Superior temporal gyrus (tissue), 1 donor: ENCODE measurements around the gene ANGPTL7.
A peak's percentile ranks its signal among the peaks of the same experiment; 100 is the strongest.
"Not testable (repeated sequence)": the region's sequence is repeated elsewhere in the genome, so short reads cannot be mapped to it uniquely, and the experiment has no call there.

Source experiments
- DNase-seq: peaks from one replicate; pipeline ENCODE4 v3.0.0-alpha.2; 2016; ENCODE audit errors: extremely low spot score

ANGPTL7 gene

DNA sequence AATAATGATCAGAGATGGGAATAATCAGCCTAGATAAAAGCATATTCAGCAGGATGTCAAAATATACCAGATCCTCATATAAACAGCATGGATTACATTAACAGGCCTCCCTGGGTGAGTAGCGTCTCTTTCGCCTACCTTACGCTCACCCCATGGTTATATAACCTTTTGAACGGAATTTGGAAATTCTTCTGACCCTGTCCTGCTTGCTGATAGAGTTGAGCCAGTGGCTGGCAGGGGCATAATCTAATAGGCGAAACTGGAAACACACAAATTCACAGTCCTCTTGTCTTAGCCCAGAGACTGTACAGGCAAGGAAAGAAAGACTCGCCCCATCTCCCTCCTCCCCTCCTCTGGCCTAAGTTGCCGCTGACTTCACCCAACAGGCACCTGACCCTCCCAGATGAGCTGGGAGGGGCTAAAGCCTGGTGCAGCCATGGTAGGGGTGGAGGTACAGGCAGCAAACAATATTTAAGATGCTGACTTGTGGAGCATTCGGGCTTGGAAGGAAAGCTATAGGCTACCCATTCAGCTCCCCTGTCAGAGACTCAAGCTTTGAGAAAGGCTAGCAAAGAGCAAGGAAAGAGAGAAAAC lies at the start of gene ANGPTL7:
ANGPTL7 (plus strand) TSS at position 498 of the 594 bp plus-strand sequence. CDS start 225 bp downstream, outside the sequence.
- no peak for DNase-seq

DNA sequence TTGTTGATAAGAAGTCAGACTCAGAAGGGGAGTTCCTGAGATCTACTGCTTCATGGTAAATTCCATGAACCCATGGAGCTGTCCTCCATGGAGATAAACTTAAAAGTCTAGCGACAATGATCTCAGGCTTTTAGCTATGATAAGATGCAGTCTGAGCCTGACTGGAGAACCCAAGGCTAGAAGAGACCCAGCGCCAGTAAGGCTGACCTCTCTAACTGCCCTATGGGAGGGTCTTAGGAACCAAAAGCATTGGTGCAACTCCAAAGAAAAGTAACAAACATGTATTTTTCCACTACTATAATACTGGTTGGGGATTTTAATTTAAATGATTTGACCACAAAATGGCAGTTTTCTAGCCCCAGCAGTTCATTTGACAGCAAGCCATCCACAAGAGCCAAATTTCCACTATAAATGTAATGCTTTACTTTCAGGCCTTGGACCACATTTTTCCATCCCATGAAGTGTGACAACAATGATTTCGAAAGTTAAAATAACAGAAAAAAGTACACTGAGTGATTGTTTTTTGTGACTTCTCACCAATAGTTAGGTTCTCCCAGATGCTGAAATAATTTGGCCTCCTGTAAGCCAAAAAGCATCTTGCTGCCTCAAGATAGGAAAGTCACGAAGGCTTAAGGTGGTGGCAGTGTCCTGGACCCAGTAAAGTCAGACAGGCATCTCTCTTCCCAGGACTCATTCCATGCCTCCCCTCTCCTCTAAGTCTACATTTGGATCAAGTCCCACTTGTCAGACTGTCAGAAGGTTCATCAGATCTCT lies 46.4 kb upstream of the ANGPTL7 start:
- DNase-seq: no peak

DNA sequence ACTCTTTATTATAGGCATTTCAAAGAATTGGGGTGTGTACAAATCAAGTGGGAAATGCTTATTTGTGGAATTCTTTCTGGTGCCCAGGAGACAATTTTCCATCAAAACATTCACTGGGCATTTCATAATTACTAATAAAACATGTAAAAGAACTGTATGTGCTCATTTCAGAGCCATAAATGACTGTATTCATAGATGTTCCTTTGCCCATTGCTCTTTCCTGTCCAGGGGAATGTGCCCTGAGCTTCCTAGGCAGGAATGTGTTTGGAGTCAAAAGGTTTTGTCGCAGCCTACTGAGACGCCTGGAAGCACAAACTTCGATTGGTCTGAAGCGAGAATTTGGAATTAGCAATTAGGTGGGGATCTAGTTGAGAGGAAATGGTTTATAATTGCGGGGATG lies 45.8 kb upstream of the ANGPTL7 start:
- no peak for DNase-seq

DNA sequence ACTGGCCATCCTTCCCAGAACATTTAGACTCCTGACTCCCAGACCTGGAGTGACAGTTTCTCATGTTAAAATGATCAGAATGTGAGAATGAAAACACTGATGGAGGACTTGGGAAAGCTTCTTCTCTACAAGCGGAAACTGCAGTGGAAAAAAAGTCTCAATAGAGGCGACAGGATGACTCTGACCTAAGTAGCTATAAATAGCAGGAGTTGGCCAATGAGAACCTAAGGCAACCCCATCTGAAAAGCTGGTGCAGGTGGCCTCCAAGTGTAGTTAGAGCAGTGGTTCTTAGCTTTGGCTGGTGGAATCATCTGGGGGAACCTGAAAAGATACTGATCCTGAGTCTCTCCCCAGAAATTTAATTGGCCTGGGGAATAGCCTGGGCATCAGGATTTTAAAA lies 45.2 kb upstream of the ANGPTL7 start:
- no peak for DNase-seq

DNA sequence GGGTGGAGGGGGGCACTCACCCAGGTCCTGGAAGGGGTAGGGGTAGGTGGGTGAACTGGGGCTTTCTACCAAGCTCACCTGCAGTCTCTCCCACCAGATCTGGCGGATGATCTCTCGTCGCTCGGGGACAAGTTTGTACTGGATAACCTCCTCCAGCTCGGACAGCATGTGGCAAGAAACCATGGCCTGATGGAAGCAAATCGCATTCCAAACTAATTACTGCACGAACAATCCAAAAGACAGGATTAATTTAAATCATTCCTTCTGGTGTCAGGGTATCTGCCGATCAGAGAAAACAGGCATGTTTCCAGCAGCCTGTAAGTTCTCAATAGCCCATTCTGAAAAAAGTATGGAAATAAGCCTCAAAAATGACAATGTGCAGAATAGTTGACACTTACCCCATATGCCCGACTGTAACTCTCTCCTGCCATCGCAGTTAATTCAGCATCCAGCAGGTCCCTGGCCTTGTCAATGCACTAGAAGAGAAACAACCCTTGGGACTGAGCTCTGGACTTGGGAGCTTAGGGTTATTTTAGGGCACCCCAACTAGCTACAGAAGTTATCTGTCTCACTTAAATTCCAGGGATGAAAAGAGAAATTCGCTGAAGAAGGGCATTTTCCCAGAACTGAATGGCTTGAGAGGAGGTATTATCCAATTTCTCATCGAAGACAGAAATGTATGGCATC lies 44.4 kb upstream of the ANGPTL7 start:
- DNase-seq: no peak

GRCh38 chr1:11145741-11146140 lies 43.4 kb upstream of the ANGPTL7 start:
- DNase-seq: no peak

GRCh38 chr1:11147197-11147770 lies 41.9 kb upstream of the ANGPTL7 start:
- no peak for DNase-seq

GRCh38 chr1:11150326-11150725 lies 38.8 kb upstream of the ANGPTL7 start:
- DNase-seq: no peak

DNA sequence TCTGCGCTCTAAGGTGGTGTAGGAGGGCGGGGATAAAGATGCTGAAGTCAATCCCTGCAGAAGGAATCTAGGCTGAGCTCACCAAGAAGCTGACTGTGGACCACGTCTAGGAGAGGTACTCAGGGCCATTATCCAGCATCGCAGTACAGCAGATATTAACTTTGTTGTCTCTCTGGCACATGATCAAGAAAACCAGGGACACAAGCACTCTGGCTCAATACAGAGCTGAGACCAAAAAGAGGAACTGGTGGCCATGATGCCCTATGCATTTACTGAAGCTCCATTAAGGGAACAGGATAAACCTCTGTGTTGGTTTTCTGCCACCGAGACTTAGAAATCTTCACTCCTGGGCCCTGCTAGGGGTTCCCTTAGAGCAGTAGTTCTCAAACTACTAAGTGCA lies 38.0 kb upstream of the ANGPTL7 start:
- no peak for DNase-seq

DNA sequence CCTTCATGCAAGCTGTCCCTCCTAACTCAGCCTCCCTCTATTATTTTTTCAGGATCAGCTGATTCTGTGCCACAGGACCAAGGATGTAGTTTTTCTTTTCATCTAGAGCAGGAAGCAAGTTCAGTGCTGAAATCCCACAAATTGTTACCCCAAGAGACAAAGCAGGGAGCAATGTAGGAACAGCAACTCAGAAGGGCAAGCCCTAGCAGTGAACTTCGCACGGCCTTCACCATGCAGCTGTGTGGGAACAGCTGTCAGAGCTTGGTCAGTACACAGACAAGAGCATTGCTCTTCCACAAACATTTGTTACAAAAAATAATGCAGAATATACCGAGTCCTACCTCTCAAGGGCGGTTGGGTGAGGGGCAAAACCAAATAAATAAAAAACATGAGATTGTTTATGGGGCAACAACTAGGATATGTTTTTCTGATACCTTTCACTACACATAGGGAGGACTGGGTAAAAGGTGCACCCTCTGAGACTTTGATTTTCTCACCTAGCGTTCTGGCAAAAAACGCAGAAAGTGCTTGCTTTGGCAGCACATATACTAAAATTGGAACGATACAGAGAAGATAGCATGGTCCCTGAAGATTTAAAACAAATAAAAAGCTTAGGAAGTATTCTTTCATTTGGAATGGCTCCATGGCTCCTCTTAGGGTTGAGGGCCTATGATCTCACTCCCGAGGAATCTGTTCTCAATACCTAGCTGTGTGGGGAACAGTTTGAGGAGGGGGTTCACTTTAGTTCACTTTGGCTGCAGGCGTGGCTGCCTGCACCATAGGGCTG lies 37.1 kb upstream of the ANGPTL7 start:
- DNase-seq: no peak

DNA sequence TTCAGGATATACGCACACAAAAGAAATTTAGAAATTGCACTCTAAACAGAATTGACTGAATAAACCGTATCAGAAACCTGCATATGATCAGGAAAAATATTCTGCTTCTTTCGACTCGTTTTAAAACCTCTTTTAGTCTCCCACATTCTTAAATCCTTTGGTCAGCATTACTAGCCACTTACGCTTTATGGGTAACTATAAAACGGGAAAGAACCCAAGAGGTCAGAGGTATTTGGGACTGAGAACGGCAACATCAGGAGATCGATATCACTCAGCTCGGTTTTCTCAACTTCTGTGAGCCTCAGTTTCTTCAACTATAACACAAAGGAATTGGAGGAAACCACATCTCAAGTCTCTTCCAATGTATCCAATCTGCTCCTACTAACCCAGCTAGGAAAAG lies 36.4 kb upstream of the ANGPTL7 start:
- DNase-seq: no peak

- DNase-seq: no peak
Measured at GRCh38 chr1:11153184-11153583, 36.0 kb upstream of the ANGPTL7 start.

DNA sequence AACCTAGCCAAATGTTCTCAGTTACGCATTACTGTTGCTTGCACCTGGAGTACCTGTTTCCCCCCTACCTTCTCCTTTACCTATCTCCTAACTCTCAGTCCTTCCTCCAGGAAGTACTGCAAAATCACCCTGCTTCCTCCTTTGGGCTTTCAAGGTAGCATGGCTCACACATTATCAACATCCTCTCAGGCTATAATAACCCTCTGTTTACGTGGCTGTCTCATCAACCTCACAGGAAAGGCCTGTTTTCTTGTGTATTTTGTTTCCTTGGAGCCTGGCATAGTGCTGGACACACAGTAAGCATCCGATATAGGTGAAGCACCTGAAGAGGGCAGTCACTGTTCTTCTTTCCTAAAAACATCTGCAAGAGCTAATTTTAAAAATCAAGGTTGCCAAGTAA lies 32.7 kb upstream of the ANGPTL7 start:
- no peak for DNase-seq

- no peak for DNase-seq
Measured at GRCh38 chr1:11156963-11157362, 32.2 kb upstream of the ANGPTL7 start.

DNA sequence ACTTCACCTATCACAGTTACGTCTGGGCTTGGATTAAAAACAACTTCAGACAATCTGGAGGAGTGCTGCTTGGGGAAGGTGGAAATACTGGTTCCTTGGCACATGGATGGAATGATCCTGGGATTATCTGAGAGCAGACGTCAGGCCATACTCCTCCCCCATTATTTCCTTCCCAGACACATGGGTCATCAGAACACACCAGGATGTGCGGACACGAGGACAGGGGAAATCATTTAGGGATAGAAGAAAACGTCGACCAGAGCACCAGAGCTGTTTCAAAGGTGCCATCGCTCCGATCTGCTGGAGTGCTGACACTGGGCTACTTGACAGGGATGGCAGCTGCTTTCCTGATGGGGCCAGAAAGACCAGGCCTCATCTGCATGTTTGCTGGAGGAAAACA lies 31.8 kb upstream of the ANGPTL7 start:
- DNase-seq: no peak

DNA sequence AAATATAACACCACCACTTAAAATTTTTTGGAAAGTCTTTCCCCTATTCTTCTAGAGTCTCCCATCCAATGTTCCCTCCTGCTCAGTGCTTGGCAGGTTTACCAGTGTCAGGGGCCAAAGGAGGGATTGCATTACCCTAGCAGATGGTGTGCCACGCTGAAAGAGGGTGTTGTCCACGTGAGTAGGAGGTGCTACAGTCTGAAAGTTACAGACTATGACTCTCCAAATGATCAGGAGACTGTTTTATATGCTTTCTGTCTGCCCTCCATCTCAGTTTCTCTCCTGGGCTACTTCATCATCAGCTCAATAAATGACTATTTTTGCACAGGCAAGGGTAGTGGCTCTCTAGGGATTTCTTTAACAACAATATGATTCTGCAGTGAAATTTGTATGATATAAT lies 31.3 kb upstream of the ANGPTL7 start:
- DNase-seq: peak; percentile 29

- no peak for DNase-seq
Measured at GRCh38 chr1:11158291-11158690, 30.9 kb upstream of the ANGPTL7 start.

DNA sequence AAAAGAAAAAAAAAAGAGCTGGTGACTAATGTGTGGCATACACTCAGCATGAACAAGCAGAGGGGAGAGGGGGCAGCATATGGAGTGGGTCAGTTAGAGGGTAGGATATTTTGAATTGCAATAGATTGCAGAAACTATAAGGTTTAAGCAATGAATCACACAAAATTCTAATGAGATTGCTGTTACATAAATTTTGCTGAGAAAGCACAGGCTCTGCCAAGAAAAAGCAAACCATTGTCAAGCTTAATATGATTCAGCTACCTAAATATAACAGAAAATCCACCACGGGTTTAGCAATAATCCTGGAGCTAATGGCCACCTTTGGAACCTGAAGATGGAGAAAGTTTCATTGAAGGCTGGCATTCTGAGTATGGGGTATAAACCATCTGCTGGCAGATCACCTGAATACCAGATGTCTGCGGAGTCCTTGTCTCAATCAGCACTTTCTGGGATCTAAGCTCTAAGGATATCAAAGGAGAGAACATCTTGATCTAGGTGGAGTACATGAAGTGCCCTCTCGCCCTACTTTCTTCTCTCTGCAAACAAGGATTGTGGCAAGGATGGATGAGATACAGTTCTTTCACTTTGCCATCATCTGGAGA lies 30.3 kb upstream of the ANGPTL7 start:
- DNase-seq: peak; percentile 76

DNA sequence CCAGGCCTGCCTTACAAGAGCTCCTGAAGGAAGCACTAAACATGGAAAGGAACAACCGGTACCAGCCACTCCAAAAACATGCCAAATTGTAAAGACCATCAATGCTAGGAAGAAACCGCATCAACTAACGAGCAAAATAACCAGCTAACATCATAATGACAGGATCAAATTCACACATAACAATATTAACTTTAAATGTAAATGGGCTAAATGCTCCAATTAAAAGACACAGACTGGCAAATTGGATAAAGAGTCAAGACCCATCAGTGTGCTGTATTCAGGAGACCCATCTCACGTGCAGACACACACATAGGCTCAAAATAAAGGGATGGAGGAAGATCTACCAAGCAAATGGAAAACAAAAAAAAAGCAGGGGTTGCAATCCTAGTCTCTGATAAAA lies 26.4 kb upstream of the ANGPTL7 start:
- not testable (repeated sequence) for DNase-seq

DNA sequence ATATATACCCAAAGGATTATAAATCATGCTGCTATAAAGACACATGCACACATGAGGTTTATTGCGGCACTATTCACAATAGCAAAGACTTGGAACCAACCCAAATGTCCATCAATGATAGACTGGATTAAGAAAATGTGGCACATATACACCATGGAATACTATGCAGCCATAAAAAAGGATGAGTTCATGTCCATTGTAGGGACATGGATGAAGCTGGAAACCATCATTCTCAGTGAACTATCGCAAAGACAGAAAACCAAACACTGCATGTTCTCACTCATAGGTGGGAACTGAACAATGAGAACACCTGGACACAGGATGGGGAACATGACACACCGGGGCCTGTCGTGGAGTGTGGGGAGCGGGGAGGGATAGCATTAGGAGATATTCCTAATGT lies 22.4 kb upstream of the ANGPTL7 start:
- not testable (repeated sequence) for DNase-seq

DNA sequence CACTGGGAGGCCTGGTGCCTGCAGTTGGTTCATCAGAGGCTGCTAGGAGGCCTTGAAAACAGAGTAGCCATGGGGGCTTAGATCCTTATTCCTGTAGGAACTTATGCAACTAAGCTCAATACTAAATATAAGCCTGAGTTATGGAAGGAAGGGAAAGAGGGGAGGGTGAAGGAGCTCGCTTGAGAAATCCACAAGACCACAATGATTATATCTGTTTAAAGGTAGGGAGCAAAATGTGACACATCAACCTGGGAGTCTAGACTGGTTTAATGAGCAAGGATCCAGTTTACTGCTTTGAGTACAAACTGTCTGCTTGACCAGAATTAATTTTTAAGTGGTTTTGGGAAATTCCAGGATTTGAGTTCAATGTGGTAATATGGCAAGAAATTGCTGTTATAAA lies 20.4 kb upstream of the ANGPTL7 start:
- no peak for DNase-seq
